Activated B cell treated with CpG ODN at 0.5 μM for 24 hours (primary cell): ENCODE results near the gene ETS1. TPM values are rescaled to one million over a fixed set of nuclear protein-coding genes. Genes with fewer than 3 reads are reported as not detected.
"Not testable (repeated sequence)": the region's sequence is repeated elsewhere in the genome, so short reads cannot be mapped to it uniquely, and the experiment has no call there.

Experiments
- ATAC-seq: fragments of 200-7000 bp; cut with Tn5 transposase; one replicate; pipeline ENCODE4 v1.10.0; 2021; ENCODE audit warnings: low read depth, mild to moderate bottlenecking, moderate library complexity
- CTCF ChIA-PET: fragments of 350-600 bp; sonication (Branson Sonifier 250); formaldehyde crosslinking; loops from one replicate; lab custom pipeline; 2021; ENCODE audit warnings: antibody characterized with exemption; lab: Charles Lee
- POLR2A ChIA-PET: fragments of 350-600 bp; sonication (Branson Sonifier 250); formaldehyde crosslinking; loops from one replicate; lab custom pipeline; 2021; ENCODE audit warnings: antibody characterized with exemption; lab: Charles Lee
- DNase-seq: peaks from one replicate; pipeline ENCODE4 v3.0.0; 2022
- H3K27ac Mint-ChIP-seq: one replicate; pipeline ENCODE4 v1.8.0; 2020; ENCODE audit warnings: mixed read lengths
- H3K27me3 Mint-ChIP-seq: one replicate; pipeline ENCODE4 v1.8.0; 2021; ENCODE audit warnings: mixed read lengths
- H3K36me3 Mint-ChIP-seq: one replicate; pipeline ENCODE4 v1.8.0; 2021; ENCODE audit warnings: low read depth, mixed read lengths
- H3K4me1 Mint-ChIP-seq: one replicate; pipeline ENCODE4 v1.8.0; 2021; ENCODE audit warnings: mixed read lengths
- H3K4me3 Mint-ChIP-seq: one replicate; pipeline ENCODE4 v1.8.0; 2020; ENCODE audit warnings: mild to moderate bottlenecking, mixed read lengths
- H3K9me3 Mint-ChIP-seq: one replicate; pipeline ENCODE4 v1.8.0; 2020; ENCODE audit warnings: mixed read lengths
- CTCF ChIP-seq: fragments of 200-600 bp; IDR thresholded peaks from one replicate; pipeline ENCODE4 v1.8.0; 2022; ENCODE audit warnings: antibody characterized with exemption, mild to moderate bottlenecking
- intact Hi-C: fragments of 100-400 bp; cut with micrococcal nuclease; formaldehyde crosslinking; loops from one replicate; pipeline ENCODE4 v1.15.1; 2024
- total RNA-seq: library from RNA; stranded (reverse); gene quantifications from 2 replicates; pipeline ENCODE4 v1.2.3, GENCODE V29; 2022

Gene ETS1
- total RNA-seq, 1 donor from 2014 or later, result 301 TPM

- Mint-ChIP-seq H3K4me3 (peak overlapping the region; percentile 46), H3K9me3 (no peaks in the 10 kb centered on the region), H3K4me1 (peaks cover 48% of the 10 kb centered on the region), H3K27ac (peak overlapping the region; percentile 51), H3K36me3 (peaks cover 15% of the 10 kb centered on the region), H3K27me3 (no peaks in the 10 kb centered on the region)
- ChIA-PET CTCF (interaction anchor here (1.1 kb wide), 1 partner anchor 183 kb away, joined by 3 read pairs; no protein-coding TSS in a partner anchor), POLR2A (interaction anchor here (1.1 to 2.7 kb wide), 5 partner anchors 18 to 160 kb away, joined by 3 to 14 read pairs (median 3); no protein-coding TSS in a partner anchor)
- no peak for DNase-seq
- intact Hi-C loops, result no loop called here
- TF ChIP-seq CTCF, result no peak
- no peak for ATAC-seq
These were observed 136.3 kb downstream of the ETS1 start for GRCh38 chr11:128450882-128451651.

GRCh38 chr11:128450425-128450824 is 136.9 kb downstream of the ETS1 start:
- H3K27me3 Mint-ChIP-seq, H3K36me3 Mint-ChIP-seq, H3K9me3 Mint-ChIP-seq, DNase-seq, H3K4me3 Mint-ChIP-seq, ATAC-seq, CTCF ChIA-PET, H3K27ac Mint-ChIP-seq, intact Hi-C loops: not testable (repeated sequence)
- POLR2A ChIA-PET, result interaction anchor here (1.3 kb wide), 2 partner anchors 21 to 159 kb away, joined by 3 read pairs; no protein-coding TSS in a partner anchor
- H3K4me1 Mint-ChIP-seq, result peaks cover 50% of the 10 kb centered on the region

GRCh38 chr11:128448981-128449713 is 138.2 kb downstream of the ETS1 start:
- Mint-ChIP-seq H3K27me3 (no peaks in the 10 kb centered on the region), H3K4me3 (no peak overlapping the region), H3K27ac (no peak overlapping the region), H3K4me1 (peaks cover 59% of the 10 kb centered on the region), H3K9me3 (no peaks in the 10 kb centered on the region), H3K36me3 (no peaks in the 10 kb centered on the region)
- TF ChIP-seq CTCF, result no peak
- DNase-seq (no peak), ATAC-seq (no peak)
- CTCF ChIA-PET, result no interaction called here
- POLR2A ChIA-PET, result interaction anchor here (0.6 to 0.7 kb wide), 4 partner anchors 16 to 242 kb away, joined by 3 to 4 read pairs (median 3); no protein-coding TSS in a partner anchor
- intact Hi-C loops, result loop anchor here (2.0 to 5.0 kb wide), 2 partner anchors 18 to 37 kb away; no protein-coding TSS in a partner anchor

- Mint-ChIP-seq H3K9me3 (no peaks in the 10 kb centered on the region), H3K36me3 (no peaks in the 10 kb centered on the region), H3K27me3 (no peaks in the 10 kb centered on the region), H3K27ac (no peak overlapping the region), H3K4me1 (peaks cover 52% of the 10 kb centered on the region), H3K4me3 (no peak overlapping the region)
- ATAC-seq (no peak), DNase-seq (no peak)
- no peak for TF ChIP-seq CTCF
- POLR2A ChIA-PET, result interaction anchor here (0.7 kb wide), 2 partner anchors 72 to 243 kb away, joined by 3 to 4 read pairs; no protein-coding TSS in a partner anchor
- intact Hi-C loops, result loop anchor here (2.0 to 5.0 kb wide), 2 partner anchors 18 to 36 kb away; no protein-coding TSS in a partner anchor
- CTCF ChIA-PET, result no interaction called here
These were observed 139.0 kb downstream of the ETS1 start for GRCh38 chr11:128448200-128448886.

GRCh38 chr11:128447233-128447632 is 140.1 kb downstream of the ETS1 start:
- no peaks in the 10 kb centered on the region for H3K27me3 Mint-ChIP-seq
- ChIA-PET CTCF (no interaction called here), POLR2A (interaction anchor here (0.7 to 1.2 kb wide), 2 partner anchors 37 to 183 kb away, joined by 4 to 8 read pairs; no protein-coding TSS in a partner anchor)
- intact Hi-C loops, result loop anchor here (5.0 kb wide), 1 partner anchor 35 kb away; no protein-coding TSS in a partner anchor
- TF ChIP-seq CTCF, result no peak
- no peak overlapping the region for H3K4me3 Mint-ChIP-seq
- H3K36me3 Mint-ChIP-seq, result no peaks in the 10 kb centered on the region
- ATAC-seq, result no peak
- no peak overlapping the region for H3K27ac Mint-ChIP-seq
- H3K9me3 Mint-ChIP-seq, result no peaks in the 10 kb centered on the region
- DNase-seq, result no peak
- H3K4me1 Mint-ChIP-seq, result peaks cover 45% of the 10 kb centered on the region

GRCh38 chr11:128445921-128446320 is 141.4 kb downstream of the ETS1 start:
- intact Hi-C loops, result loop anchor here (2.0 to 5.0 kb wide), 2 partner anchors 34 to 47 kb away; no protein-coding TSS in a partner anchor
- H3K36me3 Mint-ChIP-seq, CTCF ChIA-PET, H3K9me3 Mint-ChIP-seq, H3K4me3 Mint-ChIP-seq, H3K27me3 Mint-ChIP-seq, ATAC-seq, H3K27ac Mint-ChIP-seq, DNase-seq: not testable (repeated sequence)
- POLR2A ChIA-PET, result interaction anchor here (0.8 to 1.2 kb wide), 2 partner anchors 11 to 184 kb away, joined by 4 to 8 read pairs; no protein-coding TSS in a partner anchor
- H3K4me1 Mint-ChIP-seq, result peaks cover 40% of the 10 kb centered on the region
